ENCODE measurements around the gene FDX2.

Gene FDX2

GRCh38 chr19:10299545-10300458, 16.0 kb downstream of the FDX2 start:
- no peak for DNase-seq

- DNase-seq, result no peak
Observed at GRCh38 chr19:10295847-10296591, 19.8 kb downstream of the FDX2 start.

- DNase-seq, result no peak
Observed at GRCh38 chr19:10295305-10295846, 20.4 kb downstream of the FDX2 start.

DNA sequence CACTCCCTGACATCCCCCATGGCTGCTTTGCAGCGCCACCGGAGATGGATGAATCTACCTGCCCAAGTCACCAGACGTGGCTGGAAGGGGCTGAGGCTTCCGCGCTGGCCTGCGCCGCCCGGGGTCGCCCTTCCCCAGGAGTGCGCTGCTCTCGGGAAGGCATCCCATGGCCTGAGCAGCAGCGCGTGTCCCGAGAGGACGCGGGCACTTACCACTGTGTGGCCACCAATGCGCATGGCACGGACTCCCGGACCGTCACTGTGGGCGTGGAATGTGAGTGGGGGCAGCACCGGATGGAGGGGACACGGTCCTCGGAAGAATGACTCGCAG, 21.5 kb downstream of the FDX2 start:
- no peak for DNase-seq

DNA sequence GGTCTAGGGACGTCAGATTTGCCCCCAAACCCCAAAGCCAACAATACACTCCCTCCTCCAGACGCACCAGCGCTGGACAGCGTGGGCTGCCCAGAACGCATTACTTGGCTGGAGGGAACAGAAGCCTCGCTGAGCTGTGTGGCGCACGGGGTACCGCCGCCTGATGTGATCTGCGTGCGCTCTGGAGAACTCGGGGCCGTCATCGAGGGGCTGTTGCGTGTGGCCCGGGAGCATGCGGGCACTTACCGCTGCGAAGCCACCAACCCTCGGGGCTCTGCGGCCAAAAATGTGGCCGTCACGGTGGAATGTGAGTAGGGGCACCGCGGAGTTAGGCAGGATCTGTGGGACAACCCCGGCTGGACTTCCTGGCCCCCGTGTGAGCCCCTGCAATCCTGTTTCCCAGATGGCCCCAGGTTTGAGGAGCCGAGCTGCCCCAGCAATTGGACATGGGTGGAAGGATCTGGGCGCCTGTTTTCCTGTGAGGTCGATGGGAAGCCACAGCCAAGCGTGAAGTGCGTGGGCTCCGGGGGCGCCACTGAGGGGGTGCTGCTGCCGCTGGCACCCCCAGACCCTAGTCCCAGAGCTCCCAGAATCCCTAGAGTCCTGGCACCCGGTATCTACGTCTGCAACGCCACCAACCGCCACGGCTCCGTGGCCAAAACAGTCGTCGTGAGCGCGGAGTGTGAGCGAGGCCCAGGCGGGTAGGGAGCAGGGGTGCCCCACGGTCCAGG, 22.0 kb downstream of the FDX2 start:
- DNase-seq, result no peak

GRCh38 chr19:10292789-10293636, 22.8 kb downstream of the FDX2 start:
- DNase-seq, result no peak

DNA sequence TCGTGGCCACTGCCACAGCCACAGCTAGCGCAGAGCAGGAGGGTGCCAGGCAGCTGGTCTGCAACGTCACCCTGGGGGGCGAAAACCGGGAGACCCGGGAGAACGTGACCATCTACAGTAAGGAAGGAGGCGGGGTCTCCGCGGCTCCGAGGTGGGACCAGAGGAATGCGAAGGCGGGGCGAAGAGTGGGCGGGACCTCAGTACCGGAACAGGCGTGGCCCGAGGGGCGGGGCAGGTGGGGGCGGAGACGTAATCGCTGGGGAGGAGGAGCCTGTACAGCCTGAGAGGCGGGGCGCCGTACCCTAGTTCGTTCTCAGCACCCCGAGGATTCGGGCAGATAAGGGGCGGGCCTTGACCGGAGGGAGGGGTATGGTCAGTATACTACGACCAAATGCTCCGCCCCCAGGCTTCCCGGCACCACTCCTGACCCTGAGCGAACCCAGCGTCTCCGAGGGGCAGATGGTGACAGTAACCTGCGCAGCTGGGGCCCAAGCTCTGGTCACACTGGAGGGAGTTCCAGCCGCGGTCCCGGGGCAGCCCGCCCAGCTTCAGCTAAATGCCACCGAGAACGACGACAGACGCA, 23.5 kb downstream of the FDX2 start:
- peak in 1 of 2 experiments; percentile 36 for DNase-seq

GRCh38 chr19:10291554-10292205, 24.1 kb downstream of the FDX2 start:
- no peak for DNase-seq

DNA sequence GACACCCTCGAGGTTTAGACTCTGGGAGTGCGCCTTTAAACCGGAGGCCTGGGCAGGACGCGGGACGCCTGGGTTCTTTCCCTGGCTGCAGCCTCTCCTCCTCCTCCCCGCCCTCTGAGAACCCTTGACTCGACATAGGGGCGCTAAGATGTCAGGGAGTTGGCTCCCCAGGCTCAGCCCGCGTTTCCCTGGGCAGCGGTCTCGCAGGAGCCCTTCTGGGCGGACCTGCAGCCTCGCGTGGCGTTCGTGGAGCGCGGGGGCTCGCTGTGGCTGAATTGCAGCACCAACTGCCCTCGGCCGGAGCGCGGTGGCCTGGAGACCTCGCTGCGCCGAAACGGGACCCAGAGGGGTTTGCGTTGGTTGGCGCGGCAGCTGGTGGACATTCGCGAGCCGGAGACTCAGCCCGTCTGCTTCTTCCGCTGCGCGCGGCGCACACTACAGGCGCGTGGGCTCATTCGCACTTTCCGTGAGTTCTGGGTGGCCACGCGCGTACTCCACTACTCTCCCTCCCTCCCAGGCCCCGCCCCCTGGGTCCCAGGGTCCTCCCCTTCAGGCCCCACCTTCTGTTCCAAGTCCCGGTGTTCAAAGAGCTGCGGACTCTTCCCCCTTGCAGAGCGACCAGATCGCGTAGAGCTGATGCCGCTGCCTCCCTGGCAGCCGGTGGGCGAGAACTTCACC, 24.8 kb downstream of the FDX2 start:
- DNase-seq, result no peak

DNA sequence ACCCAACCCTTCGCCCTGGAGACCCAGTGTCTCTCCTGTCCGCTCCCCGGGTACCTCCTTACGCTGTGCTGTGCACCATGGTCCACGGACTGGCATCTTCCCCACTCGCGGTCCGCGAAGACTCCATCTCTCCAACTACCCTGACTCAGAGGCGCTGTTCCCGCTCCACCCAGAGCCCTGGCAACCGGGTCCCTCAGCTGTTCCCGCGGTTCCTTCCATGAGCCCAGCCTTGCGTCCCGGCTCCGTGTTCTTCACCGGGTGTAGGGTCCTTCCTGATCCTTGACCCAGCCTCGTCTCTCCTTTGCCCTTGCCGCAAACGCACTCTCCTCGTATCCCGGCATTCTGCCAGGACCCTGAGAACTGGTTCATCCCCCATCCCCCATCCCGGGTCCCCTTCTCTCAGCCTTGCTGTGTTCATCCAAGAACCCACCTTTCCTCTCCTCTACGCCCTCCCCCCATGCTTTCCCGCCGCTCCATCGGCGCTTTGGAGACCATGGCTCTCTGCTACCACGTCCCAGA, 25.4 kb downstream of the FDX2 start:
- DNase-seq, result no peak

GRCh38 chr19:10289836-10290356, 25.9 kb downstream of the FDX2 start, which contains the start of gene ICAM5:
Gene ICAM5, plus strand, starts transcription at chr19:10289952. Its CDS starts 92 bp downstream, at chr19:10290044.
- DNase-seq, result peak; percentile 43 to 47

DNA sequence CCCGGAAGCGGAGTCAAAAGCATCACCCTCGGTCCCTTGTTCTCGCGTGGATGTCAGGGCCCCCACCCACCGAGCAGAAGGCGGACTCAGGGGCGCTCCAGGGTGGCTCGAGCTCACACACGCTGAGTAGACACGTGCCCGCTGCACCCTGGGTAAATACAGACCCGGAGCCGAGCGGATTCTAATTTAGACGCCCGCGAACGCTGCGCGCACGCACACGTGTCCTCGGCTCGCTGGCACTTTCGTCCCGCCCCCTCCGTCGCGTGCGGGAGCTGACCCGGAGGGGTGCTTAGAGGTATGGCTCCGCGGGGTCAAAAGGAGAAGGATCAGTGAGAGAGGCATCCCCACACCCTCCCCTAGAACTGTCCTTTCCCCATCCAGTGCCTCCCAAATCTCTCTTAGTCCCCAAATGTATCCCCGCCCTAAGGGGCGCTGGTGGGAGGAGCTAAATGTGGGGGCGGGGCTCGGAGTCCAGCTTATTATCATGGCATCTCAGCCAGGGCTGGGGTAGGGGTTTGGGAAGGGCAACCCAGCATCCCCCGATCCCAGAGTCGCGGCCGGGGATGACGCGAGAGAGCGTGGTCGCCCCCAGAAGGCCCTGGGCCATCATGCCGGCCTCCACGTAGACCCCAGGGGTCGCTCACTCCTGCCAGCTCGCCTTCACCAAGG, 26.5 kb downstream of the FDX2 start:
- DNase-seq, result peak; percentile 60 to 69

DNA sequence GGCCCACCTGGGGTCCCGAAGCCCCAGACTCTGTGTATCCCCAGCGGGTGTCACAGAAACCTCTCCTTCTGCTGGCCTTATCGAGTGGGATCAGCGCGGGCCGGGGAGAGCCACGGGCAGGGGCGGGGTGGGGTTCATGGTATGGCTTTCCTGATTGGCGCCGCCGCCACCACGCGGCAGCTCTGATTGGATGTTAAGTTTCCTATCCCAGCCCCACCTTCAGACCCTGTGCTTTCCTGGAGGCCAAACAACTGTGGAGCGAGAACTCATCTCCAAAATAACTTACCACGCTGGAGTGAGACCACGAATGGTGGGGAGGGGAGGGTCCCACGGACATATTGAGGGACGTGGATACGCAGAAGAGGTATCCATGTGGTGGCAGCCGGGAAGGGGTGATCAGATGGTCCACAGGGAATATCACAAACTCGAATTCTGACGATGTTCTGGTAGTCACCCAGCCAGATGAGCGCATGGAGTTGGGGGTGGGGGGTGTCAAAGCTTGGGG, 27.1 kb downstream of the FDX2 start:
- DNase-seq, result peak; percentile 33 to 48

DNA sequence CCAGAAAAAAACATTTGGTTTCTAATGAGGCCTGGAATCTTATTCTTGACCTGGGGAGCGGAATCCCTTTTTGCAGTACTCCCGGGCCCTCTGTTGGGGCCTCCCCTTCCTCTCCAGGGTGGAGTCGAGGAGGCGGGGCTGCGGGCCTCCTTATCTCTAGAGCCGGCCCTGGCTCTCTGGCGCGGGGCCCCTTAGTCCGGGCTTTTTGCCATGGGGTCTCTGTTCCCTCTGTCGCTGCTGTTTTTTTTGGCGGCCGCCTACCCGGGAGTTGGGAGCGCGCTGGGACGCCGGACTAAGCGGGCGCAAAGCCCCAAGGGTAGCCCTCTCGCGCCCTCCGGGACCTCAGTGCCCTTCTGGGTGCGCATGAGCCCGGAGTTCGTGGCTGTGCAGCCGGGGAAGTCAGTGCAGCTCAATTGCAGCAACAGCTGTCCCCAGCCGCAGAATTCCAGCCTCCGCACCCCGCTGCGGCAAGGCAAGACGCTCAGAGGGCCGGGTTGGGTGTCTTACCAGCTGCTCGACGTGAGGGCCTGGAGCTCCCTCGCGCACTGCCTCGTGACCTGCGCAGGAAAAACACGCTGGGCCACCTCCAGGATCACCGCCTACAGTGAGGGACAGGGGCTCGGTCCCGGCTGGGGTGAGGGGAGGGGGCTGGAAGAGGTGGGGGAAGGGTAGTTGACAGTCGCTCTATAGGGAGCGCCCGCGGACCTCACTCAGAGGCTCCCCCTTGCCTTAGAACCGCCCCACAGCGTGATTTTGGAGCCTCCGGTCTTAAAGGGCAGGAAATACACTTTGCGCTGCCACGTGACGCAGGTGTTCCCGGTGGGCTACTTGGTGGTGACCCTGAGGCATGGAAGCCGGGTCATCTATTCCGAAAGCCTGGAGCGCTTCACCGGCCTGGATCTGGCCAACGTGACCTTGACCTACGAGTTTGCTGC, 28.7 kb downstream of the FDX2 start, which contains the start of gene ICAM4:
ICAM4 (plus strand) TSS at position 153 of the 935 bp plus-strand sequence; CDS start at position 211, 58 bp downstream.
- DNase-seq, result no peak

- no peak for DNase-seq
Observed at GRCh38 chr19:10285393-10285792, 30.4 kb downstream of the FDX2 start.

DNA sequence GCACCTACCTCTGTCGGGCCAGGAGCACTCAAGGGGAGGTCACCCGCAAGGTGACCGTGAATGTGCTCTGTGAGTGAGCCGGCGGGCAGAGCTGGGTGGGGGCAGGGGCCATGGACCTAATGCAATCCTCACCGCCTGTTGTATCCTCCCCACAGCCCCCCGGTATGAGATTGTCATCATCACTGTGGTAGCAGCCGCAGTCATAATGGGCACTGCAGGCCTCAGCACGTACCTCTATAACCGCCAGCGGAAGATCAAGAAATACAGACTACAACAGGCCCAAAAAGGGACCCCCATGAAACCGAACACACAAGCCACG, 30.9 kb downstream of the FDX2 start:
- DNase-seq, result no peak

DNA sequence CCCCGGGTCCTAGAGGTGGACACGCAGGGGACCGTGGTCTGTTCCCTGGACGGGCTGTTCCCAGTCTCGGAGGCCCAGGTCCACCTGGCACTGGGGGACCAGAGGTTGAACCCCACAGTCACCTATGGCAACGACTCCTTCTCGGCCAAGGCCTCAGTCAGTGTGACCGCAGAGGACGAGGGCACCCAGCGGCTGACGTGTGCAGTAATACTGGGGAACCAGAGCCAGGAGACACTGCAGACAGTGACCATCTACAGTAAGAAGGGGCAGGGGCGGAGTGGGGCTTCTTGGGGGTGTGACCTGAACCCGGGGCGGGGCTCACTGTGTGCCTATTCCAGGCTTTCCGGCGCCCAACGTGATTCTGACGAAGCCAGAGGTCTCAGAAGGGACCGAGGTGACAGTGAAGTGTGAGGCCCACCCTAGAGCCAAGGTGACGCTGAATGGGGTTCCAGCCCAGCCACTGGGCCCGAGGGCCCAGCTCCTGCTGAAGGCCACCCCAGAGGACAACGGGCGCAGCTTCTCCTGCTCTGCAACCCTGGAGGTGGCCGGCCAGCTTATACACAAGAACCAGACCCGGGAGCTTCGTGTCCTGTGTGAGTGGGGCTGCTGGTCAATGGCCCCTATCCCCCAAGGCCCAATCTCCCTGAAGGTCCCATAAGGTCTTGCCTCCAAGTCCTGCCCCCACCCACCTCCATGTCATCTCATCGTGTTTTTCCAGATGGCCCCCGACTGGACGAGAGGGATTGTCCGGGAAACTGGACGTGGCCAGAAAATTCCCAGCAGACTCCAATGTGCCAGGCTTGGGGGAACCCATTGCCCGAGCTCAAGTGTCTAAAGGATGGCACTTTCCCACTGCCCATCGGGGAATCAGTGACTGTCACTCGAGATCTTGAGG, 31.5 kb downstream of the FDX2 start:
- no peak for DNase-seq
